GM23338 (cell line): ENCODE measurements around the gene CDCA7L.

Experiments
- CREB1 ChIP-seq: fragments of 250-450 bp; sonication (Bioruptor Pico); IDR thresholded peaks from 2 replicates; pipeline ENCODE4 v1.5.0; 2020; ENCODE audit warnings: low read depth, mild to moderate bottlenecking, moderate library complexity
- CTCF ChIP-seq, 2 experiments: fragments of 200-600 bp in 1 of 2; sonication (generic) in 1 of 2; conservative IDR thresholded peaks; 2 replicates each; pipeline versions ENCODE4 v1.5.1 to v1.6.1; 2016 to 2017; ENCODE audit warnings: antibody characterized with exemption in 2 of 2, low read depth in 2 of 2, mild to moderate bottlenecking in 2 of 2, moderate library complexity in 1 of 2
- ETS1 ChIP-seq: IDR thresholded peaks from 2 replicates; pipeline ENCODE4 v1.6.1; 2016; ENCODE audit warnings: antibody characterized with exemption
- EZH2 ChIP-seq: fragments of 200-600 bp; sonication (generic); IDR thresholded peaks from one replicate; pipeline ENCODE4 v1.8.0; 2017; ENCODE audit warnings: antibody characterized with exemption, mild to moderate bottlenecking, low read depth; ENCODE audit not compliant: unreplicated experiment
- EZH2phosphoT487 ChIP-seq: fragments of 200-600 bp; sonication (generic); IDR thresholded peaks from one replicate; pipeline ENCODE4 v1.8.1; 2018; ENCODE audit warnings: antibody characterized with exemption; ENCODE audit not compliant: unreplicated experiment
- JUNB ChIP-seq: IDR thresholded peaks from one replicate; pipeline ENCODE4 v1.6.1; 2016; ENCODE audit warnings: antibody characterized with exemption; ENCODE audit not compliant: unreplicated experiment
- POLR2AphosphoS5 ChIP-seq: IDR thresholded peaks from 2 replicates; pipeline ENCODE4 v1.6.1; 2016; ENCODE audit warnings: antibody characterized with exemption, low read depth
- REST ChIP-seq: IDR thresholded peaks from one replicate; pipeline ENCODE4 v1.6.1; 2018; ENCODE audit warnings: antibody characterized with exemption; ENCODE audit not compliant: unreplicated experiment
- ZNF331 ChIP-seq: fragments of 250-450 bp; sonication (Bioruptor Pico); IDR thresholded peaks from 2 replicates; pipeline ENCODE4 v1.5.0; 2020; ENCODE audit warnings: low read depth, mild to moderate bottlenecking, moderate library complexity
- ZNF462 ChIP-seq: fragments of 250-450 bp; sonication (Bioruptor Pico); IDR thresholded peaks from 2 replicates; pipeline ENCODE4 v1.5.0; 2020; ENCODE audit warnings: mild to moderate bottlenecking, moderate library complexity

GRCh38 chr7:21893401-21893800 lies 52.3 kb downstream of the CDCA7L start:
- TF ChIP-seq CTCF (conservative IDR thresholded peaks at IDR 0.05; ENCODE audit: low read depth in 2 of 2): no peak
- TF ChIP-seq POLR2AphosphoS5: no peak
- no peak for TF ChIP-seq REST
- no peak for TF ChIP-seq JUNB
- no peak for TF ChIP-seq EZH2
- no peak for TF ChIP-seq ETS1
- TF ChIP-seq EZH2phosphoT487: no peak
- no peak for TF ChIP-seq CREB1 (CRISPR knock-in tag)
- TF ChIP-seq ZNF331 (CRISPR knock-in tag): no peak
- no peak for TF ChIP-seq ZNF462
